Measurements from ENCODE around the gene LEMD2. TPM values are rescaled to one million over a fixed set of nuclear protein-coding genes. Genes with fewer than 3 reads are reported as not detected.

Gene LEMD2
- total and polyA plus RNA-seq, 2 experiments from 2014 or later: 21.5 to 67.5 TPM

GRCh38 chr6:33768644-33769120 lies 20.2 kb downstream of the LEMD2 start:
- Histone ChIP-seq H3K36me3 (ENCODE audit: low read depth) (no peaks in the 10 kb centered on the region), H3K9me2 (ENCODE audit: insufficient read depth) (no peaks in the 10 kb centered on the region), H3K4me2 (ENCODE audit: unreplicated experiment) (peak overlapping the region; percentile 49), H3K9me3 (ENCODE audit: low read depth) (no peaks in the 10 kb centered on the region), H3K79me2 (ENCODE audit: insufficient read depth) (no peaks in the 10 kb centered on the region), H3K27ac (0 out of 2 replicates have a peak overlapping the region, but pooled peaks have one; percentile 9), H3F3A (ENCODE audit: insufficient read depth) (peaks cover 26% of the 10 kb centered on the region), H3K4me1 (ENCODE audit: insufficient read depth) (peaks cover 35% of the 10 kb centered on the region), H2AFZ (peak overlapping the region; percentile 69), H3K27me3 (replicated peaks; ENCODE audit: insufficient read depth) (no peaks in the 10 kb centered on the region), H4K20me1 (ENCODE audit: insufficient read depth) (no peaks in the 10 kb centered on the region), H3K4me3 (no peak overlapping the region), H3K9ac (peak overlapping the region; percentile 36)
- DNase-seq: peak; percentile 90
- 22 to 23% methylated on average over 7 of the region's 7 CpGs for WGBS, 2 experiments (ENCODE audit: low coverage in 1 of 2, low lambda C conversion rate in 2 of 2, missing lambda C conversion rate in 2 of 2)
- TF ChIP-seq EZH2phosphoT487 (IDR thresholded peaks at IDR 0.05; ENCODE audit: insufficient read depth, low read depth): no peak
- no peak for TF ChIP-seq EZH2 (IDR thresholded peaks at IDR 0.05; ENCODE audit: insufficient read depth, poor library complexity, severe bottlenecking)
- in situ Hi-C loops (cut with MboI): loop anchor here (10.0 kb wide), 2 partner anchors 184 to 386 kb away; partner anchors contain the start of gene BAK1

- no peak for TF ChIP-seq EZH2 (IDR thresholded peaks at IDR 0.05; ENCODE audit: insufficient read depth, poor library complexity, severe bottlenecking)
- no peak for TF ChIP-seq EZH2phosphoT487 (IDR thresholded peaks at IDR 0.05; ENCODE audit: insufficient read depth, low read depth)
- no peaks in the 10 kb centered on the region for H3K9me2 ChIP-seq (ENCODE audit: insufficient read depth)
- DNase-seq: no peak
- H4K20me1 ChIP-seq (ENCODE audit: insufficient read depth): no peaks in the 10 kb centered on the region
- H3K4me3 ChIP-seq: no peak overlapping the region
- H3K4me2 ChIP-seq (ENCODE audit: unreplicated experiment): no peak overlapping the region
- no peaks in the 10 kb centered on the region for H3K36me3 ChIP-seq (ENCODE audit: low read depth)
- H3K79me2 ChIP-seq (ENCODE audit: insufficient read depth): no peaks in the 10 kb centered on the region
- in situ Hi-C loops (cut with MboI): loop anchor here (10.0 kb wide), 2 partner anchors 182 to 388 kb away; partner anchors contain the start of gene BAK1
- H3K9ac ChIP-seq: no peak overlapping the region
- H3K27ac ChIP-seq: no peak overlapping the region
- 63 to 67% methylated on average over 11 of the region's 11 CpGs for WGBS, 2 experiments (ENCODE audit: low coverage in 1 of 2, low lambda C conversion rate in 2 of 2, missing lambda C conversion rate in 2 of 2)
- no peak overlapping the region for H2AFZ ChIP-seq
- peaks cover 11% of the 10 kb centered on the region for H3F3A ChIP-seq (ENCODE audit: insufficient read depth)
- no peaks in the 10 kb centered on the region for H3K27me3 ChIP-seq (replicated peaks; ENCODE audit: insufficient read depth)
- H3K4me1 ChIP-seq (ENCODE audit: insufficient read depth): peaks cover 25% of the 10 kb centered on the region
- H3K9me3 ChIP-seq (ENCODE audit: low read depth): no peaks in the 10 kb centered on the region
Measured at GRCh38 chr6:33766921-33767907, 21.7 kb downstream of the LEMD2 start.

GRCh38 chr6:33765368-33765767 lies 23.6 kb downstream of the LEMD2 start:
- Histone ChIP-seq H3K4me1 (ENCODE audit: insufficient read depth) (peaks cover 12% of the 10 kb centered on the region), H2AFZ (no peak overlapping the region), H3K79me2 (ENCODE audit: insufficient read depth) (no peaks in the 10 kb centered on the region), H3F3A (ENCODE audit: insufficient read depth) (no peaks in the 10 kb centered on the region), H3K36me3 (ENCODE audit: low read depth) (no peaks in the 10 kb centered on the region), H3K27ac (no peak overlapping the region), H3K4me2 (ENCODE audit: unreplicated experiment) (no peak overlapping the region), H3K9ac (no peak overlapping the region), H3K9me2 (ENCODE audit: insufficient read depth) (no peaks in the 10 kb centered on the region), H3K27me3 (replicated peaks; ENCODE audit: insufficient read depth) (no peaks in the 10 kb centered on the region), H4K20me1 (ENCODE audit: insufficient read depth) (no peaks in the 10 kb centered on the region), H3K4me3 (no peak overlapping the region), H3K9me3 (ENCODE audit: low read depth) (no peaks in the 10 kb centered on the region)
- DNase-seq: no peak
- in situ Hi-C loops (cut with MboI): loop anchor here (10.0 kb wide), 2 partner anchors 181 to 389 kb away; partner anchors contain the start of gene BAK1
- WGBS, 2 experiments (ENCODE audit: low coverage in 1 of 2, low lambda C conversion rate in 2 of 2, missing lambda C conversion rate in 2 of 2): 91 to 97% methylated on average over 9 of the region's 9 CpGs
- TF ChIP-seq EZH2 (IDR thresholded peaks at IDR 0.05; ENCODE audit: insufficient read depth, poor library complexity, severe bottlenecking) (no peak), EZH2phosphoT487 (IDR thresholded peaks at IDR 0.05; ENCODE audit: insufficient read depth, low read depth) (no peak)

- Histone ChIP-seq H3K27ac (no peak overlapping the region), H3K9ac (no peak overlapping the region), H3K36me3 (ENCODE audit: low read depth) (no peaks in the 10 kb centered on the region), H3K79me2 (ENCODE audit: insufficient read depth) (no peaks in the 10 kb centered on the region), H3K4me1 (ENCODE audit: insufficient read depth) (peaks cover 4% of the 10 kb centered on the region; the same call in 1 of the 2 replicates), H3K9me2 (ENCODE audit: insufficient read depth) (no peaks in the 10 kb centered on the region), H3K4me2 (ENCODE audit: unreplicated experiment) (no peak overlapping the region), H3K27me3 (replicated peaks; ENCODE audit: insufficient read depth) (no peaks in the 10 kb centered on the region), H4K20me1 (ENCODE audit: insufficient read depth) (no peaks in the 10 kb centered on the region), H2AFZ (no peak overlapping the region), H3F3A (ENCODE audit: insufficient read depth) (no peaks in the 10 kb centered on the region), H3K4me3 (no peak overlapping the region), H3K9me3 (ENCODE audit: low read depth) (no peaks in the 10 kb centered on the region)
- no peak for DNase-seq
- WGBS, 2 experiments (ENCODE audit: low coverage in 1 of 2, low lambda C conversion rate in 2 of 2, missing lambda C conversion rate in 2 of 2): 92 to 94% methylated on average over 2 of the region's 2 CpGs
- in situ Hi-C loops (cut with MboI): loop anchor here (10.0 kb wide), 2 partner anchors 179 to 391 kb away; partner anchors contain the start of gene BAK1
- no peak for TF ChIP-seq EZH2 (IDR thresholded peaks at IDR 0.05; ENCODE audit: insufficient read depth, poor library complexity, severe bottlenecking)
- no peak for TF ChIP-seq EZH2phosphoT487 (IDR thresholded peaks at IDR 0.05; ENCODE audit: insufficient read depth, low read depth)
Measured at GRCh38 chr6:33764036-33764435, 24.9 kb downstream of the LEMD2 start.
